HG02884 (cell line): ENCODE results near the gene RNH1.

ENCODE experiments used
- ATAC-seq: cut with Tn5 transposase; IDR thresholded peaks from one replicate; pipeline ENCODE4 v1.9.1; 2021; ENCODE audit warnings: mild to moderate bottlenecking, moderate library complexity; ENCODE audit not compliant: unreplicated experiment

Gene RNH1

DNA sequence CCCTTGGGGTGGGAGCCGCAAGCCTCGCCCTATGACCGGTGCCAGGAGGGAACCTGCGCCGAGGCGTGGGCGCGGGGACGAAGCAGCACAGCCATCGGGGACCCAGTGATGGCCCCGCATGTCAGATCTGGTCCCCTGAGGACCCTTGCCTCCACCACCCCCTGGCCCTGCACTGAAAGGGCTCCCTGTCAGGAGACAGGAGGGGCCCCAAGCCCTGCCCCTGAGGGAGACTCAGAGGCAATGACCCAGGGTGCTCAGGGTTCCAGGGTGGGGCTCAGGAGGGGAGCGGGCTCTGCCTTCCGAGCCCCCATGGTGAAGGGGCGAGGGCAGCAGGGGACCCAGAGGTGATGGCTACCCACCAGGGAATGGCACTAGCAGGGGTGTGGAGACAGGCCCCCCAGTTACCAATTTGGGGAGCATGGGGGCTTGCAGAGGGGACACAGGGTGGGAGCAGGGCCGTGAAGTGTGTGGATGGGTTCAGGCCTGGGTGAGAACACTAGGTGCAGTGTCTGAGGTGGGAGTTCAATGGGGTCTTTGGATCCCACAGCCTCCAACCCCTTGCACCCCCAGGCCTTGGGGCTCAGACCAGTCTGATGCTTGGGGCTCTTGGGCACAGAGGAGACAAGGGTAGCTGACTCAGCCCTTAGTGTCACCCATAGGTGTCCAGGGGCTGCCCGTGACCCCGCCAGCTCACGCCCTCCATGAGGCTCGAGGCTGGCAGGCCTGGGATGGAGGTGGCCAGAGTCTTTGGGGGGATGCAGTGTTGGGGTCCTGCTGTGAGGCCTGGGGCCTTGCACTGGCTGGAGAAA is 30.8 kb upstream of the RNH1 start:
- no peak for ATAC-seq

DNA sequence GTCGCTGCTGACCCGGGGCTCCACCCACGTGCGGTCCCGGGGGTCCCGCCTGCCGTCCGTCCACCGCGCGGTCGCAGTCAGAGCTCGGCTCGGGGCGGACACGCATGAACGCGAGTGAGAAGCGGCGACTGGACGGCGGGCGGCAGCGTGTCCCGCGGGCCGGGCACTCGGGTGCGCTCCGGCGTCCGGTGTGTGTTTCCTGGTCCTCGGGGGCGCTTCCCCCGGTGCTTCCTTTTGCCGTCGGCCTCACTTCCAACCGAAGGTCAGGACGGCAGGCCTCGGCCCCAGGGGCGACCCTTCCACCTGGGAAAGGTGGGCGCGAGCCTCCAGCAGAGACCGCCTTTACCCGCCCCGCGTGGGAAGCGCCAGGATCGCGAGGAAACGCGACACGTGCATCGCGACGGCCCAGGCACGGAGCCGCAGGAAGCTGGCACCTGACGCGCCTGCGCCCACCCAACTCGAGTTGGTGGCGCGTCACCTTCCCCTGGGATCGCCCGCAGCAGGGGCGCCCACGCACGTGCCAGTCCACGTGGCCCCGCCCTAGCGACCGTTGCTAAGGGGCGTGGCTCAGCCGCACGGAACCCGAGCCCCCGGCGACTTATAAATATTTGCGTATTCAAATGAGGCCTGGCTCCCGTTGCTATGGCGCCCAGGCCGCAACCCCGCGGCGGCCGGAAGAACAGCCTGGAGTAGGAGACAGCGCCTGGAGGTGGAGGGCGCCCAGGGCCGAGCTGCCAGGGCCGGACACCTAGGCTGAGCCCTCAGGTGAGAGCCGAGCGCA is 30.0 kb upstream of the RNH1 start, which contains the start of gene LRRC56:
LRRC56 (plus strand) TSS at position 687 of the 781 bp plus-strand sequence. CDS start 3,158 bp downstream, outside the sequence.
- ATAC-seq = peak; percentile 43

DNA sequence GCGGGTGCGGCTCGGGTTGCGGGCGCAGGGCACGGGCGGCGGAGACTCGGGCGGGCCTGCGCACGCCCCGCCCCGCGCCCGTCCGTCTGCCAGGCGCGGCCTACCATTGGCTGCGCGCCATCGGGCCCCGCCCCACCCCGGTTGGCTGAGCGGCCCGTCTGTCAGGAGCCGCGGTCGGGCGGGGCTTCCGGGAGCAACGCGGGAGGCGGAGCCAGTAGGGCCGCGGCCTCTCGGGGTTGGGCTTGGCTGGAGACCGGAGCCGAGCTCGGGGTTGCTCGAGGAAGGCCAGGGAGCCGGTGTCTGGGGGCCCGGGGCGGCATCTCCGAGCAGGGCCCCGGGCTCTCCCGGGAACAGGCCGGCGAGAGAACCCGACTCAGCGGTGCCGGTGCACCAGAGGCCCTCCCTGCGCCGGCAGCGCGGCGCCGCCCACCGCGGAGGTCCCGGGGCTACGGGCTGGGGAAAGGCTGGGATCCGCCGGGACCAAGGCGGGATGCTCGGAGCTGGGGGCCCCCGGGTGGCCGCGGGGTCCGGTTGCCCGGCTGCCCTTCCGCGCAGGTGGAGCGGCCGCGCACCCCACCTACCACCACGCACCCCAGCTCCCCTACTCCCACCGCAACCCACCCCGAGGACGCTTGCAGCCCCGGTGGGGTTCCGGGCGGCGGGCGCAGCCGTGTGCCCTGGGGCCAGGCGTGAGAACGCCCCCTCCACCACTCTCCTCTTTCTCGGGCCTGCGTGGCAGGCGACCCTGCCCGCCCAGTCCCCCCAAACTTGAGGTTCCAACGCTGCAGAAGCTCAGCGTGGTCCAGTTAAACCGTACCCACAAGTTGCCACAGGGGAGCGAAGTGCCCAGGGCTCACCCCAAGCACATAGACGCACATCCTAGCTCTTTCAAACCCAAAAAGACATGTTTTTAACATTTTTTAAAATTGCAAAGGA is 28.7 kb upstream of the RNH1 start, which contains the start of gene HRAS:
HRAS (minus strand) TSS at position 58 of the 936 bp plus-strand sequence.
- ATAC-seq = peak; percentile 67

GRCh38 chr11:535210-535518 is 28.1 kb upstream of the RNH1 start:
- no peak for ATAC-seq

DNA sequence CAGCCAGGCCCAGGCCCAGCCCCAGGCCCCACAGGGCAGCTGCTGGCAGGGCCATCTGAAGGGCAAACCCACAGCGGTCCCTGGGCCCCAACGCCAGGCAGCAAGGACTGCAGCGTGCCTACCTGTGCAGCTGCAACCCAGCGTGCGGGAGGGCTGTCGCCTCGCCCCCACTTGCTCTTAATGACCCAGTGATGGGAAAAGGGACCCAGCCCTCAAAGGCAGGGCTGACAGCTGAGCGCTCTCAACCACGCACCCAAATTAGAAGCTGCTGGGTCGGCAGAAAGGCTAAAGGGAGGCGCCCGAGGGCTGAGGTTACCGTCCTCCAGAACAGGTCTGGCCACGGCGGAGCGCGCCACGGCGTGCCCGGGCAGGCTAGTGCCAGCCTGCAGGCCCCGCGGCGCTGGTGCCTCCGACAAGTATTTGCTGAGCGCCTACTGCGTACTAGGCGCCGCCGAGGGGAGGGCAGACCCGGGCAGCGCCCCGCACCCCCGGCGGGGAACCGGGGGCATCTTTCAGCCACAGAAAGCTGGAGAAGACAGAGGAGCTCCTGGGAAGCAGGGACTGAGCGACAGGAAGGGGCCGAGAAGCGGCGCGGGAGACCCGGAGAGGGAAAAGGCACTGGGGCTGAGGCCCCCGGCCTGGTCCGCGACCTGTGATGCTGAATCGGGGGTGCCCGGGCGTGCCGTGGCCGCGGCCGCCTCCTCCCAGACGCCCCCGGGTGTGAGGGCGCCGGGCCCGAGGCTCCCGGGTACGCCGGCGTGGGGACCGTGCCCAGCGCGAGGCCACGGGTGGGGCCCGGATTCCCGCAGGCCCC is 27.6 kb upstream of the RNH1 start:
- no peak for ATAC-seq

GRCh38 chr11:533586-534395 is 26.7 kb upstream of the RNH1 start:
- no peak for ATAC-seq

DNA sequence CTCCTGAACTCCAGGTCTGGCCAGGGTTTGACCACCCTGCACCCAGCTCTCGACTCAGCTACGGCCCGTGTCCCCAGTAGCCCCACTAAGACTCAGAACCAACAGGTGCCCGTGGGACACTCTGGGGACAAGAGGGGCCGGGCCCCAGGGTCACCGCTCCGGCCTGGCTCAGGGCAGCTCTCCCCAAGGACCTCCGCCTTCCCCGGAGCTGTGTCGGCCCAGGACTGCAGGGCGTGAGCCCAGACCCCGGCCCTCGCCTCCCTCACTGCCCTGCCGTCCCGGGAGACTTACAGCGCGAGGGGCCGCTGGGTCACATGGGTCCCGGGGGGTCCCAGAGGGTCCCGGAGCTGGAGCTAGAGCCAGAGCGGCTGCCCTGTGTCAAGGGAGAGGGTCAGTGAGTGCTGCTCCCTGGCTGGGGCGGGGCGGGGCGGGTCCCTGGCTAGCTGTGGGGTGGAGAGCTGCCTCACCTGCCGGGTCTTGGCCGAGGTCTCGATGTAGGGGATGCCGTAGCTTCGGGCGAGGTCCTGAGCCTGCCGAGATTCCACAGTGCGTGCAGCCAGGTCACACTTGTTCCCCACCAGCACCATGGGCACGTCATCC is 26.0 kb upstream of the RNH1 start:
- no peak for ATAC-seq

DNA sequence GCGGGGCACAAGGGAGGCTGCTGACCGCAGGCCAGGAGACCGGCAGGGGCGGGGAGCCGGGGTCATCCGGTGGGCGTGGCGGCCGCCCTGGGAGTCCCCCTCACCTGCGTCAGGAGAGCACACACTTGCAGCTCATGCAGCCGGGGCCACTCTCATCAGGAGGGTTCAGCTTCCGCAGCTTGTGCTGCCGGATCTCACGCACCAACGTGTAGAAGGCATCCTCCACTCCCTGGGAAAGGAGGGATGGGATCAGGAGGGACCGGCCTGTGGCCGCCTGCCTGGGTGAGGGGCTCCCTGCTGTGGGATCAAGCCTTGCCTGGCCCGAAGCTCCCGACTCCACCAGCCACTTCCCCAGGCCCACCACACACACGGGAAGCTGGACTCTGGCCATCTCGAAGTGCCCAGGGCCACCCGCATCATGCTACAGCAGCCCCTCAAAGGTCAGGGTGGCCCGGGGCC is 25.5 kb upstream of the RNH1 start:
- ATAC-seq = no peak

GRCh38 chr11:531919-532526 is 25.0 kb upstream of the RNH1 start:
- no peak for ATAC-seq

DNA sequence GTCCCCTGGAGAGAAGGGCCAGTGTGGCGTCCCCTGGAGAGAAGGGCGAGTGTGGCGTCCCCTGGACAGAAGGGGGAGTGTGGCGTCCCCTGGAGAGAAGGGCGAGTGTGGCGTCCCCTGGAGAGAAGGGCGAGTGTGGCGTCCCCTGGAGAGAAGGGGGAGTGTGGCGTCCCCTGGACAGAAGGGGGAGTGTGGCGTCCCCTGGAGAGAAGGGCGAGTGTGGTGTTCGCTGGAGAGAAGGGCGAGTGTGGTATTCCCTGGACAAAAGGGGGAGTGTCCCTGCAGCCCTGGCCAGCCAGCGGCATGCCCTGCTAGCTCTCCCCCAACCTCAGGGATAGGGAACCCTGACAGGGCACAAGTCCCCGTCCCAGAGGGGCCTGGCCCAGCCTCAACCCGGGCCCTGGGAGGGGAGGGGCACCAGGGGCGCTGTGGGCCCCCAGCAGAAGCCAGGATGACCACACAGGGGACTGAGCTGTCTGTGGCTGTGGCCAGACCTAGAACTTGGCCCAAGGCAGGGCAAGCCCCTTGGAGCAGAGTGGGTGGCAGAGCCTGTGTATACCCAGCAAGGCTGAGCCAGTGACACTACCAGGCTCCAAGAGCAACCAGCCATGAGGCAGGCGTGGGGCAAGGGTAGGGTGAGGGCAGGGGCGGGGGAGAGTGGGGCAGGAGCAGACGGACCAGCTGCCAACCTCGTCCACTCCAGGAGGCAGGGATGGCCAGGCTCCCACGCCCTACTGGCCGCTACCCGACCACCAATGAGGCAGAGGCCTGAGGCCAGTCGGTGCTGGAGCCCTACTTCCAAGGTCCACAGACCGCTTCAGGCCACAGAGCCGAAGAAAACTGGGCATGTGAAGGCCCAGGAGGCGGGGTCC is 24.2 kb upstream of the RNH1 start:
- ATAC-seq = no peak

DNA sequence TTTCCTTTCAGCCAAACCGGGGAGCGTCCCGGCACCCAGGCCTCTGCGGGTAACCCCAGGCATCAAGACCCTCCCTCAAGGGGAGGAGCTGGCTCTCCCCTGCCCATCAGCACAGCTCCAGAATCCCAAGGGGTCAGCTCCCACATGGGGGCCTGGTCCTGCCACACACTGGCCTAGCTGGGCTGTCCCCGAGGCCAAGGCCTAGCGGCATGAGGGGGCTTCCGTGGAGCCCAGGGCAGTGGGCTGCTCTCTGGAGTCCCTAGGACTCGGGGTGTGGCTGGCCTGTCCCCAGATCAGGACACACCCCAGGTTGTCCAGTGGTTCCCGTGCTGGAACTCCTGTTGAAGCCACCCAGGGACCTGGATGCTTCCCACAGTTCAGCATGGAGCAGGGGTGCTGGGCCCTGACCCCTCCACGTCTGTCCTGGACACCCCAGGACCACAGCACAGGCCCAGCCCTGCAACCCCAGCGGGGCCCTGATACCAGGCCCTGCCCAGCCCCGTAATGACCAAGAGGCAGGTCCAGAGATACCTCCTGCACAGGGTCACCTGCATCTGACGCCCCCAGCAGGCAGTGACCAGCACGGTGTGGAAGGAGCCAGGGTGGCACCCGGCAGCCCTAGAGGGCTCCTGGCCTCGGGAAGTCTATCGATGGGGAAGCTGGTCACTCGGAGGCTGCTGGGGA is 22.8 kb upstream of the RNH1 start:
- ATAC-seq = no peak

DNA sequence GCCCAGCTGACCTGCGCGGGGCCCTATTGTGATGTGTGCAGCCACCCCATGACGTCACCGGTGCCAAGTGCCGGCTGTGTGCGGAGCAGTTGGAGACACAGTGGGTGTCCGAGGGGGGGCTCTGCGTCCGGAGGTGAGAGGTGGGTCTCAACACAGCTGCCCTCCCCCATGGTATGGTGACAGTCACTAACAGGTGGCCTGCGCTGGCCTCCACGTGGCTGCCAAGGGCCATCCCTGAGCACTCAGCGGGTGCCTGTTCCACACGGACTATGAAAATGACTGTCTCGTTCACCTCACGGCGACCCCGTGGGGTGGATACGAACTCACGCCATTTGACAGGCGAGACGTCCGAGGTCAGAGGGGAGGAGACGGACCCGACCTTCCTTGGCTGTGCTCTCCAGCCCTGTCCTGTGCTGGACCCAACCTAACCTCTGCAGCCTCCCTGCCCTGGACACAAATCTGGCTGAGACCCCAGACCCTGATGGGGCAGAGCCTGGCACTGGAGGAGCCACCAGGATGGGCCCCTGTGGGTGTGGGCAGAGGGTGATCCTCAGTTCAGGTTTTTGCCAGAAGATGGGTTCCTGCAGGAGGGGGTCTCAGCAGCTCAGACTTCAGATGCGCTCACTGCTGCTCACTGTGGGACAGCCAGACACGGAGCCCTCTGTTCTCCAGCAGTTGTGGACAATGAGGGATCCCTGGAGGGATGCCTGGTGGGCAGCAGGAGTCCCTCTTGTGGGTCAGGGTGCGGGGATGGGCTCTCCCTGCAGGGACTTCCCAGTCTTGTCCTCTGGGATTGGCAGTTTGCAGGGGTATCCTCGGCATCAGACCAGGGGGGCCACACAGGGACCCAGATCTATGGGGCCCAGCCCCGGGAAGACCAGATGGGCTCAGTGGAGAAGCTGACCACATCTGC is 22.0 kb upstream of the RNH1 start:
- ATAC-seq = no peak

DNA sequence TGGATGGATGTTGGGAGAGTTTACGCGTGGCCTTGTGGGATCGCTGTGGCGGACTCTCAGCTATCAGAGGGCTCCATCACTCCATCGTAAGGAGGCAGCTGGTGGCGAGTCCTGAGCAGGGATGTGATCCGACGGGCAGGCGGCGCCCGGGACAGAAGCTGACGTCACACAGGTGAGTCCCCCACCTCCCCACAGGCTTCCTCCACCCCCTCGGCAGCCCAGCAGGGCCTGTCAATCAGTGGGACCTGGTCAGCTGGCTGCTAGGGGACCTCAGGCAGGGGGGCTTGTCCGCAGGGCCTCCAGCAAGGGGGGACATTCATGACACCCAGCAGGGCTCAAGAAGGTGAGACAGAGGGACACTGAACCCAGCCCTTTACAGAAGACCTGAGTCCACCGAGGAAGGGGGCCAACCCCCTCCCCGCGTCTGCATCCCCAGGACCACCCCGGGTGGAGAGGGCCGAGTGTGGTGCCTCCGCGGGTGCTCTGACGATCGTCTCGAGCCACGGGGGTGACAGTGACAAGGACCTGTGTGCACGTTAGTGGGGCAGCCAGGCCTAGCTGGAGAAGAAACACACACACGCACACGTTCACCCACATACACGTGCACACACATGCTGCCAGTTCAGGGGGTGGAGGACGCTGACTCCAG is 21.2 kb upstream of the RNH1 start:
- no peak for ATAC-seq

DNA sequence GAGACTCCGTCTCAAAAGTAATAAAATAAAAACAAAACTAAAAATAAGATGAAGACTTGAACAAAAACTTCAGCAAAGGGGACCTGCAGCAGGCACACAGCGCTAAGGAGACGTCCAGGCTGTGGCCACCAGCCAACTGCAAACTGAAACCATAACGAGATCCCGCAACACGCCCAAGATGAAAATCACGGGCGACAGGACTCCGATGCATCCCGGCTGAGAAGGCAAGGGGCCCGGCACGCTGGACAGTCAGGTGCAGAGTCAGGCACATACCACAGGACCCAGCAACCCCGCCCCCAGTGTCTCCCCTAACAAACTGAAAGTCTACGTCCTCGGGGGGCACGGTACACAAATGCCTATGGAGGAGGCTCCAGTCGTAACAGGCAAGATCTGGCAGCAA is 19.1 kb upstream of the RNH1 start:
- no peak for ATAC-seq

DNA sequence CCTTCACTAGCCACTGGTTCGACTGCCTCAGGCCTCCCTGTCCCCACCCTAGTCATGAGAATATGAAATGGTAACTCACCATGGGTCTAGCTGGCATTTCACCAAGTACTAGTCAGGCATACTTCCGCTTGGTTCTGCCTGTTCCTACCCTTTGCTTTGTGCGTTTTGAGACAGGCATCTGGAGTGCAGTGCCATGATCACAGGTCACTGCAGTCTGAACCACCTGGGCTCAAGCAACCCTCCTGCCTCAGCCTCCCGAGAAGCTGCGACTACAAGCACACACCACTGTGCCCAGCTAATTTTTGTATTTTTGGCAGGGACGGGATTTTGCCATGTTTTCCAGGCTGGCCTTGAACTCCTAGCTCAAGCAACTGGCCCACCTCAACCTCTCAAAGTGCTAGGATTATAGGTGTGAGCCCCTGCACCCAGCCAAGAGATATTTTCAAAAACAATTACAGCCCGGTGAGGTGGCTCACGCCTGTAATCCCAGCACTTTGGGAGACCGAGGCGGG is 14.2 kb upstream of the RNH1 start:
- no peak for ATAC-seq
